ENCODE measurements around the gene ERP27. TPM values are rescaled to one million over a fixed set of nuclear protein-coding genes. Genes with fewer than 3 reads are reported as not detected.

ERP27 gene
- polyA plus RNA-seq, 1 of the 3 experiments (the other 2 are of a cell fraction) = 0.64 TPM

GRCh38 chr12:14959126-14959440 lies 20.7 kb upstream of the ERP27 start:
- Histone ChIP-seq H3K27me3 (ENCODE audit: insufficient read depth) (no peaks in the 10 kb centered on the region), H3K9ac (peak overlapping the region; percentile 80; the same call in 1 of the 2 replicates), H3K36me3 (replicated peaks in 1 of 2; ENCODE audit: control insufficient read depth in 1 of 2, insufficient read depth in 2 of 2, low read length in 1 of 2) (no peaks in the 10 kb centered on the region), H3K27ac (ENCODE audit: low read depth in 2 of 2, low read length in 1 of 2) (peak overlapping the region in 1 of 2 experiments; percentile 94; a peak in 2 of 4 replicates), H3K9me3 (no peaks in the 10 kb centered on the region), H3K4me3 (ENCODE audit: low read depth in 2 of 2, low read length in 1 of 2) (peak overlapping the region in 1 of 2 experiments; percentile 0; a peak in 1 of 4 replicates), H3K9me2 (no peaks in the 10 kb centered on the region), H3K79me2 (ENCODE audit: insufficient read depth) (peaks cover 72% of the 10 kb centered on the region), H3K4me1 (ENCODE audit: control insufficient read depth in 1 of 2, insufficient read depth in 2 of 2, low read depth in 1 of 2, low read length in 1 of 2) (peaks cover 8 to 40% of the 10 kb centered on the region in 2 experiments), H3F3A (replicated peaks; ENCODE audit: insufficient read depth) (peaks cover 35% of the 10 kb centered on the region), H3K4me2 (peak overlapping the region; percentile 82), H2AFZ (ENCODE audit: low read depth) (no peak overlapping the region), H4K20me1 (ENCODE audit: insufficient read depth) (no peaks in the 10 kb centered on the region)
- no peak for DNase-seq
- POLR2A ChIA-PET = no interaction called here
- CTCF ChIA-PET = interaction anchor here (2.1 kb wide), 1 partner anchor 36 kb away, joined by 5 read pairs; no protein-coding TSS in a partner anchor
- TF ChIP-seq SMC3 (IDR thresholded peaks at IDR 0.05; ENCODE audit: low read depth, low read length) (no peak), YY1 (IDR thresholded peaks at IDR 0.05; ENCODE audit: low read depth) (no peak), MAX (IDR thresholded peaks at IDR 0.05; ENCODE audit: low read depth) (no peak), ZBTB33 (IDR thresholded peaks at IDR 0.05; ENCODE audit: borderline replicate concordance, low read depth) (no peak)
- 77% methylated on average over 10 of the region's 10 CpGs for WGBS (ENCODE audit: low lambda C conversion rate)

GRCh38 chr12:14958361-14959125 lies 20.2 kb upstream of the ERP27 start:
- Histone ChIP-seq H3K9ac (peak overlapping the region; percentile 45), H3K27ac (ENCODE audit: low read depth in 2 of 2, low read length in 1 of 2) (peak overlapping the region; percentile 9 to 94; a peak in 3 of 4 replicates), H2AFZ (ENCODE audit: low read depth) (no peak overlapping the region), H3K27me3 (ENCODE audit: insufficient read depth) (no peaks in the 10 kb centered on the region), H3K9me2 (no peaks in the 10 kb centered on the region), H3K4me1 (ENCODE audit: control insufficient read depth in 1 of 2, insufficient read depth in 2 of 2, low read depth in 1 of 2, low read length in 1 of 2) (peaks cover 8 to 43% of the 10 kb centered on the region in 2 experiments), H3K4me2 (peak overlapping the region; percentile 82), H3K79me2 (ENCODE audit: insufficient read depth) (peaks cover 78% of the 10 kb centered on the region), H3K9me3 (no peaks in the 10 kb centered on the region), H3F3A (replicated peaks; ENCODE audit: insufficient read depth) (peaks cover 39% of the 10 kb centered on the region), H3K36me3 (replicated peaks in 1 of 2; ENCODE audit: control insufficient read depth in 1 of 2, insufficient read depth in 2 of 2, low read length in 1 of 2) (no peaks in the 10 kb centered on the region), H4K20me1 (ENCODE audit: insufficient read depth) (no peaks in the 10 kb centered on the region), H3K4me3 (ENCODE audit: low read depth in 2 of 2, low read length in 1 of 2) (peak overlapping the region in 1 of 2 experiments; percentile 0; a peak in 2 of 4 replicates)
- WGBS (ENCODE audit: low lambda C conversion rate) = 35% methylated on average over 11 of the region's 11 CpGs
- ChIA-PET POLR2A (no interaction called here), CTCF (interaction anchor here (2.1 kb wide), 1 partner anchor 37 kb away, joined by 5 read pairs; no protein-coding TSS in a partner anchor)
- TF ChIP-seq NFIC (IDR thresholded peaks at IDR 0.05; ENCODE audit: borderline replicate concordance) (peak; percentile 17; the same call in 1 of the 2 replicates), FOSL2 (IDR thresholded peaks at IDR 0.05; ENCODE audit: borderline replicate concordance, low read depth) (peak; percentile 25; the same call in 1 of the 2 replicates), TCF12 (IDR thresholded peaks at IDR 0.05) (peak; percentile 35; the same call in 1 of the 2 replicates), POLR2AphosphoS5 (IDR thresholded peaks at IDR 0.05; ENCODE audit: low read depth, low read length) (no peak), RCOR1 (IDR thresholded peaks at IDR 0.05; ENCODE audit: low read length) (no peak), TAF1 (IDR thresholded peaks at IDR 0.05; ENCODE audit: borderline replicate concordance, low read depth, low read length) (no peak), PBX3 (IDR thresholded peaks at IDR 0.05) (0 out of 2 replicates have a peak, but pooled peaks have one; percentile 24), GATA2 (CRISPR knock-in tag; IDR thresholded peaks at IDR 0.05) (no peak), USF1 (IDR thresholded peaks at IDR 0.05; ENCODE audit: borderline replicate concordance, low read depth) (no peak), FOXM1 (IDR thresholded peaks at IDR 0.05; ENCODE audit: low read depth) (no peak), IRF3 (IDR thresholded peaks at IDR 0.05; ENCODE audit: low read depth, low read length) (no peak), RXRA (IDR thresholded peaks at IDR 0.05; ENCODE audit: borderline replicate concordance, low read depth) (no peak)
- DNase-seq = no peak
